Posterior cingulate gyrus (tissue), 11 donors: Measurements from ENCODE around the gene NIFK.
"Not testable (repeated sequence)": the region's sequence is repeated elsewhere in the genome, so short reads cannot be mapped to it uniquely, and the experiment has no call there.

Experiments used
- DNase-seq, 10 donors: peaks; one replicate each; pipeline versions ENCODE4 v3.0.0 to v3.0.0-alpha.2; 2020 to 2021; ENCODE audit warnings: mixed read lengths in 3 of 10
- intact Hi-C: fragments of 100-400 bp; cut with DNase I; formaldehyde crosslinking; loops from one replicate; pipeline ENCODE4 v1.15.1; 2023

The NIFK gene

GRCh38 chr2:121735518-121736074, 1.1 kb downstream of the NIFK start:
- DNase-seq: no peak
- intact Hi-C loops: loop anchor here (5.0 kb wide), 2 partner anchors 88 to 203 kb away; partner anchors contain the start of genes CLASP1 and RNU4ATAC

GRCh38 chr2:121734544-121734943, 2.1 kb downstream of the NIFK start:
- intact Hi-C loops, DNase-seq: not testable (repeated sequence)

GRCh38 chr2:121731366-121731765, 5.3 kb downstream of the NIFK start:
- no peak for DNase-seq
- intact Hi-C loops: no loop called here

- intact Hi-C loops: no loop called here
- DNase-seq: no peak
These were observed 8.7 kb downstream of the NIFK start for GRCh38 chr2:121727950-121728349.

- intact Hi-C loops: no loop called here
These were observed 9.3 kb downstream of the NIFK start for GRCh38 chr2:121727332-121727731.

GRCh38 chr2:121723316-121723715, 13.4 kb downstream of the NIFK start:
- no peak for DNase-seq
- intact Hi-C loops: no loop called here

More at GRCh38 chr2:121727332-121727731, 9.3 kb downstream of the NIFK start:
- no peak for DNase-seq

- no peak for DNase-seq
- intact Hi-C loops: no loop called here
These were observed 14.2 kb downstream of the NIFK start for GRCh38 chr2:121722479-121722878.

- intact Hi-C loops: no loop called here
- DNase-seq: no peak
These were observed 14.7 kb downstream of the NIFK start for GRCh38 chr2:121721926-121722325.

- DNase-seq: peak in 1 of 10 donors; percentile 62
- intact Hi-C loops: loop anchor here (5.0 kb wide), 1 partner anchor 315 kb away; no protein-coding TSS in a partner anchor
These were observed 19.1 kb downstream of the NIFK start for GRCh38 chr2:121717529-121717928.

- no peak for DNase-seq
- intact Hi-C loops: loop anchor here (5.0 kb wide), 1 partner anchor 314 kb away; no protein-coding TSS in a partner anchor
These were observed 20.5 kb downstream of the NIFK start for GRCh38 chr2:121716126-121716525.

GRCh38 chr2:121711481-121711880, 25.2 kb downstream of the NIFK start:
- intact Hi-C loops, DNase-seq: not testable (repeated sequence)

- peak in 1 of 10 donors; percentile 69 for DNase-seq
- intact Hi-C loops: no loop called here
These were observed 26.1 kb downstream of the NIFK start for GRCh38 chr2:121710470-121711170.

GRCh38 chr2:121709776-121710469, 26.8 kb downstream of the NIFK start:
- DNase-seq: peak in 1 of 10 donors; percentile 10
- intact Hi-C loops: no loop called here

- intact Hi-C loops: no loop called here
- DNase-seq: peak in 1 of 10 donors; percentile 22
These were observed 28.7 kb downstream of the NIFK start for GRCh38 chr2:121707920-121708361.

- no peak for DNase-seq
These were observed 29.2 kb downstream of the NIFK start for GRCh38 chr2:121707344-121707919.

GRCh38 chr2:121705958-121706357, 30.7 kb downstream of the NIFK start:
- DNase-seq: no peak
- intact Hi-C loops: no loop called here

More at GRCh38 chr2:121707344-121707919, 29.2 kb downstream of the NIFK start:
- intact Hi-C loops: no loop called here

- intact Hi-C loops: no loop called here
- peak in 1 of 10 donors; percentile 33 for DNase-seq
These were observed 31.3 kb downstream of the NIFK start for GRCh38 chr2:121705390-121705789.

- intact Hi-C loops, DNase-seq: not testable (repeated sequence)
These were observed 34.9 kb downstream of the NIFK start for GRCh38 chr2:121701761-121702160.

- DNase-seq: peak in 1 of 10 donors; percentile 63
- intact Hi-C loops: no loop called here
These were observed 37.0 kb downstream of the NIFK start for GRCh38 chr2:121699421-121700333.
